CD14-positive monocyte (primary cell): ENCODE measurements around the gene NCOA5. TPM values are rescaled to one million over a fixed set of nuclear protein-coding genes. Genes with fewer than 3 reads are reported as not detected.

Source experiments
- DNase-seq, 3 donors: peaks; one replicate each; pipeline ENCODE4 v3.0.0-alpha.2; 2011 to 2022
- H2AFZ ChIP-seq: 2 replicates; pipeline ENCODE4 v1.6.0; 2012; ENCODE audit warnings: mild to moderate bottlenecking, low read depth, low read length, inconsistent platforms; ENCODE audit not compliant: insufficient read depth, poor library complexity, severe bottlenecking
- H3K27ac ChIP-seq, 2 donors: 1 replicate in 1 of 2; 2 replicates in 1 of 2; pipeline ENCODE4 v1.5.1; 2012 to 2013; ENCODE audit warnings: low read length in 2 of 2, control low read depth in 1 of 2, inconsistent platforms in 1 of 2, low read depth in 1 of 2, mild to moderate bottlenecking in 1 of 2
- H3K27me3 ChIP-seq, 2 donors: one replicate each; pipeline versions ENCODE4 v1.6.0 to v1.6.1; 2011 to 2013; ENCODE audit warnings: low read length in 2 of 2; ENCODE audit not compliant: control insufficient read depth in 2 of 2, insufficient read depth in 2 of 2
- H3K36me3 ChIP-seq, 2 donors: replicated peaks in 1 of 2; 1 replicate in 1 of 2; 2 replicates in 1 of 2; pipeline versions ENCODE4 v1.5.1 to v1.6.1; 2012 to 2013; ENCODE audit warnings: low read length in 2 of 2, control low read depth in 1 of 2, inconsistent platforms in 1 of 2, mild to moderate bottlenecking in 1 of 2; ENCODE audit not compliant: insufficient read depth in 2 of 2, control insufficient read depth in 1 of 2
- H3K4me1 ChIP-seq, 2 donors: 1 replicate in 1 of 2; 2 replicates in 1 of 2; pipeline versions ENCODE4 v1.5.1 to v1.6.1; 2012 to 2013; ENCODE audit warnings: low read length in 2 of 2, control low read depth in 1 of 2, inconsistent platforms in 1 of 2, mild to moderate bottlenecking in 1 of 2, moderate library complexity in 1 of 2; ENCODE audit not compliant: insufficient read depth in 2 of 2, control insufficient read depth in 1 of 2
- H3K4me2 ChIP-seq: replicated peaks from 2 replicates; pipeline ENCODE3; 2012; ENCODE audit warnings: low read length, moderate library complexity, mild to moderate bottlenecking; ENCODE audit not compliant: poor library complexity, severe bottlenecking; ENCODE audit errors: extremely low read depth
- H3K4me3 ChIP-seq, 3 experiments: fragments of 200-600 bp in 1 of 3; sonication (generic) in 1 of 3; replicated peaks in 1 of 3; 1 replicate in 2 of 3; 2 replicates in 1 of 3; pipeline ENCODE4 v1.5.1; 2011 to 2013; ENCODE audit warnings: low read length in 3 of 3, mild to moderate bottlenecking in 3 of 3, control low read depth in 2 of 3, low read depth in 2 of 3, inconsistent platforms in 1 of 3, moderate library complexity in 1 of 3
- H3K79me2 ChIP-seq: 2 replicates; pipeline ENCODE4 v1.6.0; 2012; ENCODE audit warnings: mild to moderate bottlenecking, control low read depth, inconsistent platforms, low read length, moderate library complexity; ENCODE audit not compliant: insufficient read depth
- H3K9ac ChIP-seq: 2 replicates; pipeline ENCODE4 v1.6.0; 2017; ENCODE audit warnings: low read length, mild to moderate bottlenecking; ENCODE audit not compliant: insufficient read depth, poor library complexity, severe bottlenecking
- H3K9me3 ChIP-seq, 2 donors: replicated peaks in 1 of 2; 1 replicate in 1 of 2; 2 replicates in 1 of 2; pipeline versions ENCODE4 v1.5.1 to v1.6.1; 2012 to 2013; ENCODE audit warnings: low read length in 2 of 2, control low read depth in 1 of 2; ENCODE audit not compliant: control insufficient read depth in 1 of 2, insufficient read depth in 1 of 2
- H4K20me1 ChIP-seq: 2 replicates; pipeline ENCODE4 v1.6.0; 2012; ENCODE audit warnings: mild to moderate bottlenecking, low read length, control low read depth, moderate library complexity; ENCODE audit not compliant: insufficient read depth
- H3K27ac Mint-ChIP-seq, 7 donors: one replicate each; pipeline ENCODE4 v1.8.0; 2020; ENCODE audit warnings: mild to moderate bottlenecking in 7 of 7, mixed read lengths in 7 of 7, moderate library complexity in 6 of 7, inconsistent platforms in 2 of 7
- H3K27me3 Mint-ChIP-seq, 3 donors: one replicate each; pipeline ENCODE4 v1.8.0; 2021 to 2022; ENCODE audit warnings: low read depth in 3 of 3, mild to moderate bottlenecking in 3 of 3, mixed read lengths in 3 of 3, moderate library complexity in 3 of 3, inconsistent platforms in 1 of 3
- H3K36me3 Mint-ChIP-seq, 2 donors: one replicate each; pipeline ENCODE4 v1.8.0; 2020; ENCODE audit warnings: mixed read lengths in 2 of 2, inconsistent platforms in 1 of 2, mild to moderate bottlenecking in 1 of 2
- H3K4me1 Mint-ChIP-seq: one replicate; pipeline ENCODE4 v1.8.0; 2020; ENCODE audit warnings: mild to moderate bottlenecking, mixed read lengths
- H3K4me3 Mint-ChIP-seq, 2 donors: one replicate each; pipeline ENCODE4 v1.8.0; 2020; ENCODE audit warnings: mild to moderate bottlenecking in 2 of 2, mixed read lengths in 2 of 2, moderate library complexity in 1 of 2
- H3K9me3 Mint-ChIP-seq, 7 donors: one replicate each; pipeline ENCODE4 v1.8.0; 2020 to 2022; ENCODE audit warnings: mixed read lengths in 7 of 7, mild to moderate bottlenecking in 6 of 7, moderate library complexity in 6 of 7, inconsistent platforms in 2 of 7
- CTCF ChIP-seq: fragments of 200-600 bp; IDR thresholded peaks from one replicate; pipeline ENCODE4 v1.8.0; 2022; ENCODE audit warnings: antibody characterized with exemption, mild to moderate bottlenecking
- WGBS: methylation state at CpG from one replicate; pipeline ENCODE4 v1.1.5; 2013; ENCODE audit warnings: missing lambda C conversion rate; ENCODE audit not compliant: insufficient coverage; 5-methylcytosine and 5-hydroxymethylcytosine counted together
- intact Hi-C, 2 donors: fragments of 100-400 bp; cut with micrococcal nuclease; formaldehyde crosslinking; loops; one replicate each; pipeline versions ENCODE4 v1.15.0 to v1.15.1; 2023
- polyA plus RNA-seq, 3 donors: library from polyadenylated mRNA; depleted of rRNA in 1 of 3; unstranded in 2 of 3; stranded (reverse) in 1 of 3; fragments of 300-500 nt in 2 of 3; fragments of >200 nt in 1 of 3; fragmentation: Illumina TruSeq in 2 of 3; gene quantifications; 1 replicate in 2 of 3; 2 replicates in 1 of 3; pipeline ENCODE4 v1.2.3, GENCODE V29; 2012 to 2021

Gene NCOA5
- polyA plus RNA-seq, 3 donors: 4.5 to 10.2 (median 6.0) TPM

- Mint-ChIP-seq H3K4me3 (no peak overlapping the region), H3K36me3 (peaks cover 40 to 48% of the 10 kb centered on the region in 2 donors), H3K4me1 (no peaks in the 10 kb centered on the region), H3K27me3 (no peaks in the 10 kb centered on the region), H3K9me3 (no peaks in the 10 kb centered on the region), H3K27ac (no peak overlapping the region)
- no peak overlapping the region for H3K9ac ChIP-seq
- no peaks in the 10 kb centered on the region for H3K27me3 ChIP-seq
- no peak for TF ChIP-seq CTCF
- H3K4me1 ChIP-seq: no peaks in the 10 kb centered on the region
- H3K79me2 ChIP-seq: peaks cover 15% of the 10 kb centered on the region
- no peak overlapping the region for H3K4me3 ChIP-seq
- no CpG with 5 or more reads among the region's 3 CpGs for WGBS
- no peak for DNase-seq
- no peak overlapping the region for H3K4me2 ChIP-seq
- H3K9me3 ChIP-seq: no peaks in the 10 kb centered on the region
- intact Hi-C loops: no loop called here
- no peak overlapping the region for H2AFZ ChIP-seq
- H3K27ac ChIP-seq: no peak overlapping the region
- peaks cover 98% of the 10 kb centered on the region for H4K20me1 ChIP-seq
- peaks cover 55 to 83% of the 10 kb centered on the region in 2 donors for H3K36me3 ChIP-seq
Observed at GRCh38 chr20:46073443-46073842, 16.3 kb downstream of the NCOA5 start.

DNA sequence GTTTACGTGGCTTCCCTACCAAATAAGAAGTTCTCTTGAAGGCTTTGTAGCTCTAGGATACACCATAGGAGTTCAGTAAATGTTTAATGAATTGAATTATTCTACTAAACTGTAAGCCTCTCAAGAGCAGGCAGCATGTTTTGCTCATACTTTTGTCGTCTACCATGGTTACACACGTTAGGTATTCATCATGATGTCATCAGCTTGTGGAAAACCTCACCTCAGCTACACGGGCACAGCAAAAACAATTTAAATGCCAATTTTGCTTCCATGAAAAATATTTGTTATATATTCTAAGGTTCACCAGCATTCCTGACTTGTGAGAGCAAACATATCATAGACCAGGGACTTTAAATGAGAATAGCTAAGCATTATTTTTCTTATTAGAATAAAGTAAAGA is 16.7 kb downstream of the NCOA5 start:
- H3K27ac ChIP-seq: no peak overlapping the region
- H3K27me3 ChIP-seq: no peaks in the 10 kb centered on the region
- WGBS: no CpG with 5 or more reads among the region's 4 CpGs
- Mint-ChIP-seq H3K4me1 (no peaks in the 10 kb centered on the region), H3K27ac (no peak overlapping the region), H3K36me3 (peaks cover 40 to 48% of the 10 kb centered on the region in 2 donors), H3K27me3 (no peaks in the 10 kb centered on the region), H3K9me3 (no peaks in the 10 kb centered on the region), H3K4me3 (no peak overlapping the region)
- H3K9ac ChIP-seq: no peak overlapping the region
- peaks cover 55 to 83% of the 10 kb centered on the region in 2 donors for H3K36me3 ChIP-seq
- H3K4me1 ChIP-seq: no peaks in the 10 kb centered on the region
- intact Hi-C loops: no loop called here
- H4K20me1 ChIP-seq: peaks cover 98% of the 10 kb centered on the region
- peaks cover 12% of the 10 kb centered on the region for H3K79me2 ChIP-seq
- no peaks in the 10 kb centered on the region for H3K9me3 ChIP-seq
- H3K4me3 ChIP-seq: no peak overlapping the region
- no peak overlapping the region for H3K4me2 ChIP-seq
- TF ChIP-seq CTCF: no peak
- no peak overlapping the region for H2AFZ ChIP-seq
- DNase-seq: no peak
